ENCODE results near the gene SCNN1A.

SCNN1A gene

DNA sequence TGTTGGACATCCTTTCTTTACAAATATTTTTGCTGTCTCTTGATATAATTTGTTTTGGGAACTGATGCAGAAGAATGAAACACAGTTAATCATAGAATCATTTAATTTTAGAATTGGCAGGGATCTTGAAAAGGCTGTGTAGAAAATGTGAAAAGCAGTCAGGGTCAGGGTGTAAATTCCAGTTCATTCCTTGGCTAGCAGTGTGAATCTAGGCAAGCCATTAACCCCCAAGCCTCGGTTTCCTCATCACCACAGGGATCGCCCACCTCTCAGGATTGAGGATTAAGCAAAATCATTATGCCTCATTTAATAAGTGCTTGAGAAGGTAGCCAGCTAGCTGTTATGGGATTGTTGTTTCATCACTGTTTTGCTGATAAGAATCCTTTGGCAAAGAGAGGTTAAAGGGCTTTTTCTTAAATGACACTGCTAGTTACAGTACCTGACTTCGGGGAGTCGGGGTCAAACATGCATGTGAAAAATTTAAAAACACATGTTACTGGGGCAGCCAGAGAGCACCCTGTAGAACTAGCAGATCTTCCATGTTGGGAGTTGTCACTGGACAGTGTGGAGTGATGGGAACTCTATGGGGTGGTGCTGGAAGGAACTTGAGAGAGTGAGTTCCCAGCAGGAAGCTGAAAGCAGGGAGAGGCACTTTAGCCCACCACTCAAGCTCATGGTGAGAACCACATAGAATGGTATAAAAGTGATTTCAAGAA is 44.2 kb downstream of the SCNN1A start:
- no peak for DNase-seq

GRCh38 chr12:6330192-6330591 is 45.2 kb downstream of the SCNN1A start:
- no peak for DNase-seq

DNA sequence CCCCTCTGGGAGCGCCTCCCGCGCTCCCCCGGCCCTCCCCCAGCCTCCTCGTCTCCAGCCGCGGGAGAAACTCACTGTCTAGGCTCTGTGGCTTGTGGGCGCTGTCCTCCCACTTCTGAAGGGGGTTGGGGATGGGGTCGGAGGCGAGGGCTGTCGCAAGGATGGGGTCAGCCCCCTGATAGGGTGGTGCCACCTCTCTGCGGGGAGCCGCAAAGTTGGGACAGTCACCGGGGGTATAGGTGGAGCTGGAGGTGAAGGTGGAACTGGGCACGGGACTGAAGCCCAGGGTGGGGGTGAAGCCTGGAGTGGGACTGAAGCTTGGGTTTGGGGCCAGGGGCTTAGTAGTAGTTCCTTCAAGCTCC is 45.7 kb downstream of the SCNN1A start:
- no peak for DNase-seq

- no peak for DNase-seq
These were observed 46.2 kb downstream of the SCNN1A start for GRCh38 chr12:6328945-6329702.

DNA sequence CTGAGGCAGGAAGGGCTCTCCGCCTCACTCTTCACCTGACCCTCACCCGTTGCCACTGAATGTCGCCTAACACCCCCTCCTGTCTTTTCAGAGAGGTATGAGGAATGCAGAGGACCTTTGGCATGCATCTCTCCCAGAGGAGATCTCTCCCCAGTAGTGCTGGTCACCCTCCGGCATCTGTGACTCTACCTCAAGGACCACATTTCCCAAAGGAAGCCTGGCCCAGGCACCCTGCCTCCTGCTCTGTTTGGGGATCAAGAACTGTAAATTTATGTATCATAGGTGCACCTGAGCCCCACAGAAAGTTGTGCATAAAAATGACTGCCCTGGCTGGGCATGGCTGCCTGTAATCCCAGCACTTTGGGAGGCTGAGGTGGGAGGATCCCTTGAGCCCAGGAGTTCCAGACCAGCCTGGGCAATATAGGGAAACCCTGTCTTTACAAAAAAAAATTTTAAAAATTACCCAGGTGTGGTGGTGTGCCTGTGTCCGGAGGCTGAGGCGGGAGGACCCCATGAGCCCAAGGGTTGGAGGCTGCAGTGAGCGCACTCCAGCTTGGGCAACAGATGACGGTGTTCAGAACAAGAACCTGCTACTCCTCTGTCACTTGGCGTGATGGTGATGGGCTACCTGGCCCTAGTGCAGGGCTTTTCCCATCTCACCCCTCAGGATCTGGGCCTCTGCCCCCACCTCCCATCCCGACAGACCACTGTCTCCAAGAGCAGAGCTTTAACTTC is 47.2 kb downstream of the SCNN1A start:
- no peak for DNase-seq

DNA sequence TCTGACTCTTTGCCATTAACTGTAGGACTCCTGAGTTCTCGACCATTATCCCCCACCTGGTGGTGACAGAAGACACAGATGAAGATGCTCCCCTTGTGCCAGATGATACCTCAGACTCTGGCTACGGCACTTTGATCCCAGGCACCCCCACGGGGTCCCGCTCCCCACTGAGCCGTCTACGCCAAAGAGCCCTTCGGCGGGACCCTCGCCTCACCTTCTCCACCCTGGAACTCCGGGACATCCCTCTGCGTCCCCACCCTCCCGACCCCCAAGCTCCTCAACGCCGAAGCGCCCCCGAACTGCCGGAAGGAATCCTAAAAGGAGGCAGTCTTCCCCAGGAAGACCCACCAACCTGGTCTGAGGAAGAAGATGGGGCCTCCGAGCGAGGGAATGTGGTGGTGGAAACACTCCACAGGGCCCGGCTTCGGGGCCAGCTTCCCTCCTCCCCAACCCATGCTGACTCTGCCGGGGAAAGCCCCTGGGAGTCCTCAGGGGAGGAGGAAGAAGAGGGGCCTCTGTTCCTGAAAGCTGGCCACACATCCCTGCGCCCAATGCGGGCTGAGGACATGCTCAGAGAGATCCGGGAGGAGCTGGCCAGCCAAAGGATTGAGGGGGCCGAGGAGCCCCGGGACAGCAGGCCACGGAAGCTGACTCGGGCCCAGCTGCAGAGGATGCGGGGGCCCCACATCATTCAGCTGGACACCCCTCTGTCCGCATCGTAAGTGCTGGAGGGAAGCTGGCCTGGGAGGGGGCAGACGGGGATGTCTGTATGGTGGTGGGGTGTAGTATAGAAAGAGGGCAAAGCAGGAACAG is 47.9 kb downstream of the SCNN1A start:
- DNase-seq, result no peak

- DNase-seq, result no peak
These were observed 48.8 kb downstream of the SCNN1A start for GRCh38 chr12:6326316-6327228.

- DNase-seq, result no peak
These were observed 50.2 kb downstream of the SCNN1A start for GRCh38 chr12:6324936-6325750.

DNA sequence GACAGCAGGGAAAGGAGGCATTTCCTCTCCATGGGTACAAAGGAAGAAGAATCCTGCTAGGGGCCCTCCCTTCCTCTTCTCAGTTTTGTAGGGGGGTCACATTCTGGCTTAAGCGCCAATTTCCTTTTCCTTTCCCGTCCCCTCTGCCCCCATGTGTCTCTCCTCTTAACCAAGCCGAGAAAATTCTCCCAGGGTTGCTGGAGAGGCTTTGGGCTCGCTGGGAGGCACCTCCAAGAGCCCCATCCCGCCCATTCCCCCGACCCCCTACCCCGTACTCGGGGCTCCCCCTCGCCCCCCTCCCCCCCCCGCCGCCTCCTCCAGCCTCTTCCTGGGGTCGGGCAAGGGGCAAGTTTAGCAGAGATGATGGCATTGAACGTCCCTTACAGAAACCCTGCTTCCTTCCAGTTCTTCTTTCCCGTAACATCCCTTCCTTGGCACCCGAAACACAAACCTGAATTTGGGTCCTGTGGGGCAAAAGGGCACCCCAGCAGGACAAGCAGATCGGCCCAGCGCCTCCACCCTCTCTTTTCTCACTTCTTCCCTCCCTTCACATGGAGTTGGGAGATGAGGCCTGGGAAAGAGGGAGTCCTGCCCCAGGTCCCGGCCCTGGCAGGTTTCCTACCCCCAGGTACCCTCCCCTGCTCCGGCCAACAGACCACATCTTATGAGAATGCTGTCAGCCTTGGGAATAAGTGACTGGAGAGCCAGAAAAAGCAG is 51.2 kb downstream of the SCNN1A start:
- no peak for DNase-seq

DNA sequence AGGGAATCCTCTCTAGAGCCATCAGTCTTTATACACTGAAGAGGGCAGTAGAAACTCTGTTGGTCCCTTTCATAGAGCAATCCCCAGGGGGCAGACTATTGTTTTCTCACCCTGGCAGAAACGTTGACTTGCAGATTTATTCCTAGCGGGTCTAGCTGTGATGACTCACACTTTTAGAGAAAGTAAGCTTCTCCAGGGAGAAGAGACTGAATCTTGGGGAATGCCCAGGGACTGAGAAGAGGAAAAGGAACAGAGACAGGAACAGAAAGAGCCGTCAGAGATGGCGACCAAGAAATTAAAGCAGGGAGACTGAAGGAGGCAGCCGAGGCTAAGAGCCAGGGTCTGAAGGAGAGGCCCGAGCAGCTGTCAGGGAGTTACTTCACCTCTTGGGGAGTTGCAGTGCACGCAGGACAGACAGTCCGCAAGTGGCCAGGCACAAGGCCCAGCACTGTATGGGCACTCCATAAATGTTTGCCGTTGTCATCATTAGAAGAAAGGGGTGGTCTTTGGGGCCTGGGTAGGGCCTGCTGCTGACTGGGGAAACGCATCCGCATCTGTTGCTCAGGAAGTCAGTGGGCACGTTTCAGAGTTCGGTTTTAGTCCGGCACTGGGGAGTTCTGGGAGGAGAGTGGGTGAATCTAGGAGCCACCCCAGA is 51.9 kb downstream of the SCNN1A start:
- DNase-seq, result peak; percentile 76

DNA sequence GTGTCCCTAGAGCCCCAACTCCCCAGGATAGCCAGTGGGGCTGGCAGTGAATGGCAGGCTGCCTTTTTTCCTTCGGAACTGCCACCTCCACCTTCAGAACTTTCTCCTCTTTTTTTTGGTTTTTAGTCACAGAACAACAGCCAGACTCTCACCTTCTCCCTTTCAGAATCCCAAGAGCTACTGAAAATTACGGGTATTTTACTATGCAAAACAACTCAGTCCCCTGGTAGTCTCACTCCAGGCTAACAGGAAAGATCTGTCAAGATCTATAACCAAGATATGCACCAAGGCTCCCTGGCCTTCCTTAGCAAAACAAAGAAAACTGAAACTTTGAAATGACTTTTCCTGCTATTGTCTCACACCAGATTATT is 52.4 kb downstream of the SCNN1A start:
- no peak for DNase-seq

DNA sequence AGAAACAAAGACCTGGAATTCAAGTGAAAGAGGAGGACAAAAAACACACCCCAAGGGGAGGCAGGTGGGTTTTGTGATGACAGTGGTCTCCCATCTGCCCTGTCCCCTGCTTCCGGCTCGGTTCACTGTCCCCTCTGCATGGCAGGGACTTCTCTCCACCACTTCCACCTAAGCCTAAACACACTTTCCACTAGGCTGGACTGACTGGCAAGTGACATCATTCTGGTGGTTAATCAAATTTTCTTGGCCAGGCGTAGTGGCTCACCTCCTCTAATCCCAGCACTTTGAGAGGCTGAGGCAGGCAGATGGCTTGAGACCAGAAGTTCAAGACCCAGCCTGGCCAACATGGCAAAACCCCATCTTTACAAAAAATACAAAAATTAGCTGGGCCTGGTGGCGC is 53.0 kb downstream of the SCNN1A start:
- no peak for DNase-seq

DNA sequence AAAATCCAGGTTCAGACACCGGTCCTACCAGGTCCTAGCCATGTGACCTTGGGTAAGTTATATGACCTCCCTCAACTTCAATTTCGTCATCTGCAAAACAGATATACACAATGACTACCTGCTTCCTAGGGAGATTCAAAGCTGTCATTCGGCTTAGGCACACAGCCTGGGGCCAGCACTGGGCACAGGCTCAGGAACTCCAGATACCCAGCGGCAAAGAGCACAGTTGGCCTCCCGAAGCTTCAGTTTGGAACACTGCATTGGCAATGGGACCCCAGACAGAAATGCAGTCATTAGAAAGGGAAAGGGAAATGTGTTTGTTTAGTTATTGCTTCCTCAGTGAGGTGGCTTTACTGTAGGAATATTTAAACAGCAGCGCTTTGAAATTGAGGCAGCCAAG is 53.5 kb downstream of the SCNN1A start:
- no peak for DNase-seq

DNA sequence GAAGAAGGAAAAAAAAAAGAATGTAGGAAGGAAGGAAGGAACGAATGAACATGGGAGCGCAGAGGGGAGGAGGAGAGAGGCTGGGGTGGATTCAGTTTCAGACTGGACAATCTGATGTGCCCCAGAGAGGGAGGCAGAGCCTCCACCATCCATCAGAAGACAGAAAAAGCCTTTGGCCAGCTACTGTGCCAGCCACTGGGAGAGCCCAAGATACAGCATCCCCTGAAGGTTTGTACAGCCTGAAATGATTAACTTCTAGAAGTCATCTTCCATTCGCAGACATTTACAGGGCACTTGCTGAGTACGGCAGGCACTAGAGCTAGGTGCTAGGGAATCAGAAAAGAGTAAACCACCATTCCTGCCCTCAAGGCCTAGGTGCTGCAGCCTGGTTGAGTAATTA is 55.9 kb downstream of the SCNN1A start:
- no peak for DNase-seq

DNA sequence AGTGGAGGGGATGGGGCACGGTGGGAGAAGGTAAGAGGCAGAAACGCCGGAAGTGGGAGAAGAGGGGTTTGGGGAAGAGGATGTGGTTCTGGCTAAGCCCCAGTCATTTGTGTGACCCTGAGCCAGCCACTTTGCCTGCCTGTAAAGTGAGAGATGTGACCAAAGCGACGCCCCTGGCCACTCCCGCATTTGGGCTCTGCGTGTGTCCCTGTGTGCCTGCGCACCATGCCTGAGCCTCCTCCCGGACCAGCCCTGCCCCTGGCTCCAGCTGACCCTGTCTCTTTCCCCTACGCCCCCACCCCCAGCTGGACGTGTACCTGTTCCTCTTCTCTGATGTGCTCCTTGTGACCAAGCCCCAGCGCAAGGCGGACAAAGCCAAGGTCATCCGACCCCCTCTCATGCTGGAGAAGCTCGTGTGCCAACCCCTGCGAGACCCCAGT is 56.9 kb downstream of the SCNN1A start:
- no peak for DNase-seq

DNA sequence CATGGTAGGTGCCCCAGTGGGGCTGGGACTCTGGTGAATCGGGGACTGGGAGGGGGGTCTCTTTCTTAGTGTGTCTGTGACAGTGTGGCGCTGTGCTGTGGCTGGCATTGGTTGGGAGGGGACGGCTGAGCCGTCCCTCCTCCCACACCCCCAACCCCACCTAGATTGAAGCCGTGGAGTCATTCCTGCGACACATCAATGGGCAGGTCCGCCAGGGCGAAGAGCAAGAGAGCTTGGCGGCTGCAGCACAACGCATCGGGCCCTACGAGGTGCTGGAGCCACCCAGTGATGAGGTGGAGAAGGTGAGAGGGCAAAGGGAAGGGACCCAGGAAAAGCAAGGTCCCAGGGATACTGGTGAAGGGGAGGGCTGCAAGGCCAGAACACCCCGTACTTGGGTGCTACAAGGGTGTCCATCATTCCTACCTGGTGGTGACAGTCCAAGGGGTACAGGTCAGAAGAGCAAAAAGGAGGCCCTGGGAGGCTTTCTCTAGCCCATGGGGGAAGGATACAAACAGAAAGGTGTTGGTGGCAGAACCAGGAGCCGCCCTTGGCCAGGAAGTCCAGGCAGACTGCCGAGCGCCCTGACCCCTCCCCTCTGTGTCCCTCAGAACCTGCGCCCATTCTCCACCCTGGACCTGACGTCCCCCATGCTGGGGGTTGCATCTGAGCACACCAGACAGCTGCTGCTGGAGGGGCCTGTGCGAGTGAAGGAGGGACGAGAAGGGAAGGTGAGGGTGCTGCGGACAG is 57.5 kb downstream of the SCNN1A start:
- no peak for DNase-seq

- DNase-seq, result no peak
These were observed 58.3 kb downstream of the SCNN1A start for GRCh38 chr12:6316921-6317692.
